ENCODE data around the gene MAPK4.

DNA sequence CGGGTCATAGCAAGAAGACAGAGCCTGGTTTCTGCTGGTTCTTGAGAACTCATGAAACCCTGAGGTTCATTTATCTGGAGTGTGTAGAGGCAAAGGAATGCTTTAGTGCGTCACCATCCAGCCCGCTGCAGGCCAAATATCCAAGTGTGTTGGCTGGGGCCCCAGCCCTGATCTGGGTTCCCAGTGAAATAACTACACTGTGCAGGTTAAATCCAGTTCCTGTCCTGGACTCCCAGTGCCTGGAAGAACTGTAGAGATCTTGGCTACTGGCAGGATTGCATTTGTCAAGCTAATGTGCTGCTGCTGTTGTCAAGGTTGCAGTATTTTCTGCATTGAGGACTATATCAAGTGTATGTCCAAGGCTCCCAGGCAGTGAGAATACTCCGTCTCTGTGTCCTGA, 89.9 kb downstream of the MAPK4 start:
- TF ChIP-seq FOS (IDR thresholded peaks at IDR 0.05; ENCODE audit: low read depth, low read length), result no peak
- TF ChIP-seq CTCF (conservative IDR thresholded peaks at IDR 0.05; ENCODE audit: low read depth, low read length), result no peak
- no peak for TF ChIP-seq RFX5 (IDR thresholded peaks at IDR 0.05; ENCODE audit: low read depth, low read length)
- TF ChIP-seq POLR2A (IDR thresholded peaks at IDR 0.05; ENCODE audit: low read depth, low read length), result no peak
- TF ChIP-seq RAD21 (IDR thresholded peaks at IDR 0.05; ENCODE audit: low read length), result no peak
- TF ChIP-seq CEBPB (IDR thresholded peaks at IDR 0.05; ENCODE audit: low read depth, low read length), result no peak
- TF ChIP-seq MAFK (IDR thresholded peaks at IDR 0.05; ENCODE audit: low read depth, low read length), result no peak
